H1 (cell line): Measurements from ENCODE around the gene GRIA3. TPM values are rescaled to one million over a fixed set of nuclear protein-coding genes. Genes with fewer than 3 reads are reported as not detected.

Experiments
- FOSL1 ChIP-seq: IDR thresholded peaks from 2 replicates; pipeline ENCODE4 v1.6.1; 2011; ENCODE audit warnings: mild to moderate bottlenecking, low read depth, low read length, moderate library complexity; ENCODE audit not compliant: insufficient read depth
- POLR2AphosphoS5 ChIP-seq: IDR thresholded peaks from 2 replicates; pipeline ENCODE4 v1.6.1; 2011; ENCODE audit warnings: low read depth, low read length
- RXRA ChIP-seq: IDR thresholded peaks from 2 replicates; pipeline ENCODE4 v1.6.1; 2011; ENCODE audit warnings: low read depth, mild to moderate bottlenecking, low read length, moderate library complexity; ENCODE audit not compliant: insufficient read depth
- SP1 ChIP-seq: IDR thresholded peaks from 2 replicates; pipeline ENCODE4 v1.6.1; 2011; ENCODE audit warnings: low read depth, low read length
- TAF7 ChIP-seq: optimal IDR thresholded peaks from 2 replicates; pipeline ENCODE3; 2011; ENCODE audit warnings: low read depth, mild to moderate bottlenecking, inconsistent platforms, low read length, moderate library complexity, borderline replicate concordance
- TEAD4 ChIP-seq: IDR thresholded peaks from 2 replicates; pipeline ENCODE4 v1.6.1; 2012; ENCODE audit warnings: low read depth, low read length, inconsistent platforms, mixed read lengths
- polyA plus RNA-seq, 7 experiments: library from polyadenylated mRNA; depleted of rRNA in 3 of 7; stranded (reverse) in 5 of 7; unstranded in 2 of 7; fragments of >200 nt in 5 of 7; fragments of 200-250 nt in 2 of 7; gene quantifications; 1 replicate in 5 of 7; 2 replicates in 1 of 7; 4 replicates in 1 of 7; pipeline versions ENCODE4 v1.2.1 to v1.2.3, GENCODE V29; 2011 to 2013; ENCODE audit warnings: missing spikeins in 2 of 7, mixed read lengths in 2 of 7
- total RNA-seq: library from RNA; stranded (reverse); fragmentation: NEBNext Ultra II Directional; extraction: Animal tissue kit (Norgen Biotek cat#: 25700); gene quantifications from 2 replicates; pipeline ENCODE4 v1.2.1, GENCODE V29; 2021

Gene GRIA3
- total and polyA plus RNA-seq, 2 of the 8 experiments (the other 6 are each of a cell fraction or from before 2014, with no cell fraction given), result 2.6 to 3.0 TPM

DNA sequence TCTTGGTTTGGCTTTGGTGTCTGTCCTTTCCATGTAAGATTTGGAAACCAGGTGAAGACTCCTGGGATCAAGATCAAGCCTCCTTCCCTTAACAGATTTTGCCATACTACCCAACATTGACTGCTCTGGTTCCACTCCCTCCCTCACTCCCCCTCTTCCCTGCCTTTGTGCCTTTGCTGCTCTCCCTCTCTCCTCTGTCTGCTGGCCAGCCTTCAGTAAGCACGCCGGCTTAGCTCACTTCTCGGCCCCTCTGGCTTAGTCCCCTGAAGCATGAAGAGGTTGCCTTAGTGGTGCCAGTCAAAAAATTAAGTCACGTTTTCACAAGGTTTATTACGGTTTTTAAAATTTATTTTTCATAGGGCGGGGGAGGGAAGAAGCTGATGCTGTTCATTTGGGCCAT, 6.0 kb downstream of the GRIA3 start (continued):
- TF ChIP-seq FOSL1 (no peak), SP1 (no peak), TEAD4 (no peak), RXRA (no peak), TAF7 (no peak), POLR2AphosphoS5 (no peak)
